ENCODE results near the gene MAML3.

MAML3 gene

DNA sequence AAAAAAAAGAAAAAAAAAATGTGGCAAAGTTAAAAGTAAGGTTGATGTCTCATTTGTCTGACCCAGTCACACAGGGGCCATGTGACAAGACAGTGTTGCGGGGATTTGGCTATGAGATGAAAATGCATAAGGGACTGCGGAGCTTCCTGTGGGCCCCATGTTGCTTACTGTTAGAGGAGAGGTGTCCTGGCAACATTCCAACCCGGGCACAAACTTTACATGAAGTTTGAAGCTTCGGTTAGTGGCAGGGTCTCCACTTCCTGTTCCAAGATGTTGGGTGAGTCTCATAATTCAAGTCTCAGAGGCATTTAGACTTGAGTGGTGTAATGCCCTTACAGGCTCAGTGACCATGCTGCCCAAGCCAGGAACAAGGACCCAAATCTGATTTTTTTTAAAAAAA is 111.3 kb downstream of the MAML3 start:
- H2BK120ac ChIP-seq (ENCODE audit: low read depth, low read length) = no peak overlapping the region
- no peak overlapping the region for H3K14ac ChIP-seq (ENCODE audit: low read length)
- no peak overlapping the region for H3K23ac ChIP-seq (ENCODE audit: low read depth, low read length, poor library complexity)
- WGBS, 2 donors (ENCODE audit: extremely low coverage in 2 of 2, insufficient read length in 2 of 2, insufficient replicate concordance in 1 of 2) = no CpG with 5 or more reads among the region's 4 CpGs
- H3K4ac ChIP-seq (ENCODE audit: low read length) = no peak overlapping the region
- H3K27ac ChIP-seq (replicated peaks; ENCODE audit: low read length) = no peak overlapping the region
- H2AK5ac ChIP-seq (ENCODE audit: low read depth, low read length) = no peak overlapping the region
- no peak overlapping the region for H3K4me2 ChIP-seq (ENCODE audit: insufficient read depth, low read length, poor library complexity, severe bottlenecking)
- no peak overlapping the region for H4K8ac ChIP-seq (ENCODE audit: low read depth, low read length)
- no peak overlapping the region for H3K18ac ChIP-seq (ENCODE audit: low read length)
- no peaks in the 10 kb centered on the region for H3K36me3 ChIP-seq (replicated peaks in 1 of 2; ENCODE audit: control insufficient read depth in 2 of 2, insufficient read depth in 2 of 2, low read length in 2 of 2)
- no peak overlapping the region for H2BK15ac ChIP-seq (ENCODE audit: low read length)
- no peak overlapping the region for H2AFZ ChIP-seq (ENCODE audit: low read length)
- no peak overlapping the region for H4K91ac ChIP-seq (ENCODE audit: low read depth, low read length, poor library complexity)
- H3K27me3 ChIP-seq (ENCODE audit: control insufficient read depth in 3 of 3, insufficient read depth in 3 of 3, low read depth in 1 of 3, low read length in 3 of 3) = no peaks in the 10 kb centered on the region
- H2BK12ac ChIP-seq (ENCODE audit: low read length) = no peak overlapping the region
- no peak overlapping the region for H3K4me3 ChIP-seq (ENCODE audit: low read length in 2 of 2)
- H2BK5ac ChIP-seq (ENCODE audit: low read length) = no peak overlapping the region
- no peak for DNase-seq (ENCODE audit: low spot score)
- H3K79me1 ChIP-seq (ENCODE audit: low read depth, low read length) = no peaks in the 10 kb centered on the region
- no peak overlapping the region for H3K9ac ChIP-seq (ENCODE audit: low read depth, low read length, poor library complexity)
- peaks cover 21 to 24% of the 10 kb centered on the region in 2 donors for H3K4me1 ChIP-seq (ENCODE audit: control insufficient read depth in 2 of 2, insufficient read depth in 1 of 2, low read depth in 1 of 2, low read length in 2 of 2)
- no peaks in the 10 kb centered on the region for H3K9me3 ChIP-seq (replicated peaks in 1 of 2; ENCODE audit: control insufficient read depth in 2 of 2, insufficient read depth in 1 of 2, low read depth in 1 of 2, low read length in 2 of 2)

DNA sequence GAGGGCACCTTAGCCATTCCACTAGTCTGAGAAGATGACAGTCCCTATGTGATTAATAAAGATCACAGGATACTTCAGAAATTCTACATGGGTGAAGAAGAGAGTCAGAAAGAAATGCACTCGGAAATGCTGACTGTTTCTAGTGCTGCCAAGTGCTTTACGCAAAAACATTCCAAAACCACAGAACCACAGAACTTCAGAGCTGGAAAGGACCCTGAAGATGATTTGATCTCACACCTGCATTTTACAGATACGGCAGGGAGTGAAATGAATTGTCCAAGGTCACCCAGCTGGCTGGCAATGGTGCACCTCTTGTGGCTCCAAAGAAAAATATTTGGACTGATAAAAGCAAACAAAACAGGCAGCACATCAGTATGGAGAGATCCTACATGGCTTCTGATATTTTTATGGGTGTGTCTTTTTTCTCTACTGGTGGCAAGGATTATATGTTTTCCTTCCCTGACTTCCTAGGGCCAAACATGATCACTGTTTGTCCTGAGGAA is 115.9 kb downstream of the MAML3 start:
- Histone ChIP-seq H3K4ac (ENCODE audit: low read length) (no peak overlapping the region), H3K4me3 (ENCODE audit: low read length in 2 of 2) (no peak overlapping the region), H3K23ac (ENCODE audit: low read depth, low read length, poor library complexity) (no peak overlapping the region), H2BK12ac (ENCODE audit: low read length) (no peak overlapping the region), H2BK120ac (ENCODE audit: low read depth, low read length) (no peak overlapping the region), H3K27me3 (ENCODE audit: control insufficient read depth in 3 of 3, insufficient read depth in 3 of 3, low read depth in 1 of 3, low read length in 3 of 3) (no peaks in the 10 kb centered on the region), H3K9me3 (replicated peaks in 1 of 2; ENCODE audit: control insufficient read depth in 2 of 2, insufficient read depth in 1 of 2, low read depth in 1 of 2, low read length in 2 of 2) (no peaks in the 10 kb centered on the region), H3K9ac (ENCODE audit: low read depth, low read length, poor library complexity) (no peak overlapping the region), H3K14ac (ENCODE audit: low read length) (no peak overlapping the region), H2BK15ac (ENCODE audit: low read length) (no peak overlapping the region), H2AFZ (ENCODE audit: low read length) (no peak overlapping the region), H3K4me2 (ENCODE audit: insufficient read depth, low read length, poor library complexity, severe bottlenecking) (no peak overlapping the region), H4K8ac (ENCODE audit: low read depth, low read length) (no peak overlapping the region), H3K18ac (ENCODE audit: low read length) (no peak overlapping the region), H2BK5ac (ENCODE audit: low read length) (no peak overlapping the region), H4K91ac (ENCODE audit: low read depth, low read length, poor library complexity) (no peak overlapping the region), H3K4me1 (ENCODE audit: control insufficient read depth in 2 of 2, insufficient read depth in 1 of 2, low read depth in 1 of 2, low read length in 2 of 2) (peaks cover 14 to 15% of the 10 kb centered on the region in 2 donors), H3K36me3 (replicated peaks in 1 of 2; ENCODE audit: control insufficient read depth in 2 of 2, insufficient read depth in 2 of 2, low read length in 2 of 2) (no peaks in the 10 kb centered on the region), H3K79me1 (ENCODE audit: low read depth, low read length) (no peaks in the 10 kb centered on the region), H2AK5ac (ENCODE audit: low read depth, low read length) (no peak overlapping the region), H3K27ac (replicated peaks; ENCODE audit: low read length) (peak overlapping the region; percentile 57)
- no peak for DNase-seq (ENCODE audit: low spot score)
- no CpG with 5 or more reads among the region's 3 CpGs for WGBS, 2 donors (ENCODE audit: extremely low coverage in 2 of 2, insufficient read length in 2 of 2, insufficient replicate concordance in 1 of 2)

DNA sequence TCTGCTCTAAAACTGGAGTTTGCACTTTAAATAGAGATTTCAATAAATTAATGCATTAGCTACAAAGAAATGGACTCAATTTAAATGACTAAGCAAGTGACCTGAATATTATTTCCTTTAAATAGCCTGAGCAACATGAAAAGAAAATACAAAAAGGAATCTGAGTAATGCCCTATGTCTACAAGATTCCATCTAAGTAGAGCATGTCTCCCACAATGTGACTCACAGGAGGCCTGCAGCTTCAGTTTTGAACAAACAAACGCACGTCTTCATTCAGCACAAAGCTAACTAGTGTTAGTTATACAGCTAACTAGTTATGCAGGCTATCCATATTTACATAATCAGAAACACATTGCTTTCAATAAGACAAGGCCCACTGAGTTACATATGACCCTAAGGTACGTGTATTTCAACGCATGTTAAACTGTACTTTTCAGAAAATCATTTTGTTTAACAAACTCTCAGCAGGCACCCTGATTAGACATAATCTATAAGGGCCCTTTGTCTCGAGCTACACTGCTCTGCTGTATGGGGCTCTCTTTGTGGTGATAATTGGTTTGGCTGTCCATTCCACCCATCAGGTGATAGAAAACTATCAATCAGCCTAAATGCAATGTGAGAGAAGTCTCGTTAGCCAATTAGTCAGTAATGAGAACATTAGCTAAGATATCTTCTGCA is 116.5 kb downstream of the MAML3 start:
- no peak overlapping the region for H3K4me3 ChIP-seq (ENCODE audit: low read length in 2 of 2)
- H2BK15ac ChIP-seq (ENCODE audit: low read length) = no peak overlapping the region
- peaks cover 14 to 15% of the 10 kb centered on the region in 2 donors for H3K4me1 ChIP-seq (ENCODE audit: control insufficient read depth in 2 of 2, insufficient read depth in 1 of 2, low read depth in 1 of 2, low read length in 2 of 2)
- H3K23ac ChIP-seq (ENCODE audit: low read depth, low read length, poor library complexity) = no peak overlapping the region
- H2AFZ ChIP-seq (ENCODE audit: low read length) = no peak overlapping the region
- H3K27ac ChIP-seq (replicated peaks; ENCODE audit: low read length) = peak overlapping the region; percentile 57
- no peaks in the 10 kb centered on the region for H3K27me3 ChIP-seq (ENCODE audit: control insufficient read depth in 3 of 3, insufficient read depth in 3 of 3, low read depth in 1 of 3, low read length in 3 of 3)
- H2BK5ac ChIP-seq (ENCODE audit: low read length) = no peak overlapping the region
- H3K9ac ChIP-seq (ENCODE audit: low read depth, low read length, poor library complexity) = no peak overlapping the region
- H3K4ac ChIP-seq (ENCODE audit: low read length) = no peak overlapping the region
- H3K9me3 ChIP-seq (replicated peaks in 1 of 2; ENCODE audit: control insufficient read depth in 2 of 2, insufficient read depth in 1 of 2, low read depth in 1 of 2, low read length in 2 of 2) = no peaks in the 10 kb centered on the region
- H3K79me1 ChIP-seq (ENCODE audit: low read depth, low read length) = no peaks in the 10 kb centered on the region
- H2BK120ac ChIP-seq (ENCODE audit: low read depth, low read length) = no peak overlapping the region
- H2BK12ac ChIP-seq (ENCODE audit: low read length) = no peak overlapping the region
- no peak overlapping the region for H4K91ac ChIP-seq (ENCODE audit: low read depth, low read length, poor library complexity)
- no peaks in the 10 kb centered on the region for H3K36me3 ChIP-seq (replicated peaks in 1 of 2; ENCODE audit: control insufficient read depth in 2 of 2, insufficient read depth in 2 of 2, low read length in 2 of 2)
- H3K18ac ChIP-seq (ENCODE audit: low read length) = no peak overlapping the region
- H3K14ac ChIP-seq (ENCODE audit: low read length) = no peak overlapping the region
- WGBS, 2 donors (ENCODE audit: extremely low coverage in 2 of 2, insufficient read length in 2 of 2, insufficient replicate concordance in 1 of 2) = no CpG with 5 or more reads among the region's 6 CpGs
- DNase-seq (ENCODE audit: low spot score) = no peak
- H3K4me2 ChIP-seq (ENCODE audit: insufficient read depth, low read length, poor library complexity, severe bottlenecking) = peak overlapping the region; percentile 26
- H4K8ac ChIP-seq (ENCODE audit: low read depth, low read length) = no peak overlapping the region
- H2AK5ac ChIP-seq (ENCODE audit: low read depth, low read length) = no peak overlapping the region

DNA sequence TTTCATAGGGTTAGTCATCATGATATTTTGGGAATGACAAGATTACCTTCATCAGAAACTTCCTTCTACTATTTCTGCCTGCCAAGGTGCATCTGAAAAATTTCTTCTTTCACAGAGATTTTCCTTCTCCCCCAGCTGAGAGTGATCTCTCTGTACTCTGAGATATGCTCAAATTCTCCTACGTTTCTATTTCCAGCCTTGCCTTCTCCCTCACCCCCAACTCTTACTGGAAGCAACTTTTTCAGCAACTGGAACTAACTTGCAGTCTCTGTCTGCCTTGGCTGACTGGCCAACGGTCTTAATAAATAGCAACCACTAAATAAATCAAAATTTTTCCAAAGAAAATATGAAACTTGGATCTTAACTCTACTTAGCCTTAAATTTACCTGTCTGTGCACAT is 122.3 kb downstream of the MAML3 start:
- Histone ChIP-seq H3K36me3 (replicated peaks in 1 of 2; ENCODE audit: control insufficient read depth in 2 of 2, insufficient read depth in 2 of 2, low read length in 2 of 2) (no peaks in the 10 kb centered on the region), H3K18ac (ENCODE audit: low read length) (no peak overlapping the region), H2BK15ac (ENCODE audit: low read length) (no peak overlapping the region), H2AK5ac (ENCODE audit: low read depth, low read length) (no peak overlapping the region), H3K4me3 (ENCODE audit: low read length in 2 of 2) (no peak overlapping the region), H3K27ac (replicated peaks; ENCODE audit: low read length) (no peak overlapping the region), H4K8ac (ENCODE audit: low read depth, low read length) (no peak overlapping the region), H2BK12ac (ENCODE audit: low read length) (no peak overlapping the region), H3K79me1 (ENCODE audit: low read depth, low read length) (no peaks in the 10 kb centered on the region), H3K14ac (ENCODE audit: low read length) (no peak overlapping the region), H2AFZ (ENCODE audit: low read length) (no peak overlapping the region), H3K4ac (ENCODE audit: low read length) (no peak overlapping the region), H4K91ac (ENCODE audit: low read depth, low read length, poor library complexity) (no peak overlapping the region), H3K27me3 (ENCODE audit: control insufficient read depth in 3 of 3, insufficient read depth in 3 of 3, low read depth in 1 of 3, low read length in 3 of 3) (no peaks in the 10 kb centered on the region), H3K9me3 (replicated peaks in 1 of 2; ENCODE audit: control insufficient read depth in 2 of 2, insufficient read depth in 1 of 2, low read depth in 1 of 2, low read length in 2 of 2) (no peaks in the 10 kb centered on the region), H3K23ac (ENCODE audit: low read depth, low read length, poor library complexity) (no peak overlapping the region), H3K9ac (ENCODE audit: low read depth, low read length, poor library complexity) (no peak overlapping the region), H2BK120ac (ENCODE audit: low read depth, low read length) (no peak overlapping the region), H3K4me2 (ENCODE audit: insufficient read depth, low read length, poor library complexity, severe bottlenecking) (no peak overlapping the region), H3K4me1 (ENCODE audit: control insufficient read depth in 2 of 2, insufficient read depth in 1 of 2, low read depth in 1 of 2, low read length in 2 of 2) (peaks cover 3 to 8% of the 10 kb centered on the region in 2 donors), H2BK5ac (ENCODE audit: low read length) (no peak overlapping the region)
- WGBS, 2 donors (ENCODE audit: extremely low coverage in 2 of 2, insufficient read length in 2 of 2, insufficient replicate concordance in 1 of 2) = no CpG with 5 or more reads among the region's 2 CpGs
- no peak for DNase-seq (ENCODE audit: low spot score)
